ENCODE results near the gene RRP7A. TPM values are rescaled to one million over a fixed set of nuclear protein-coding genes. Genes with fewer than 3 reads are reported as not detected.
"Not testable (repeated sequence)": the region's sequence is repeated elsewhere in the genome, so short reads cannot be mapped to it uniquely, and the experiment has no call there.

The RRP7A gene
- polyA plus RNA-seq, 5 donors, result 25.8 to 45.9 (median 29.5) TPM

- DNase-seq, result peak; percentile 56 to 59
These were observed 19.3 kb downstream of the RRP7A start for GRCh38 chr22:42500161-42500835.

GRCh38 chr22:42499773-42500160 lies 19.8 kb downstream of the RRP7A start:
- DNase-seq, result not testable (repeated sequence)

- DNase-seq, result not testable (repeated sequence)
These were observed 24.0 kb downstream of the RRP7A start for GRCh38 chr22:42495533-42496141.

DNA sequence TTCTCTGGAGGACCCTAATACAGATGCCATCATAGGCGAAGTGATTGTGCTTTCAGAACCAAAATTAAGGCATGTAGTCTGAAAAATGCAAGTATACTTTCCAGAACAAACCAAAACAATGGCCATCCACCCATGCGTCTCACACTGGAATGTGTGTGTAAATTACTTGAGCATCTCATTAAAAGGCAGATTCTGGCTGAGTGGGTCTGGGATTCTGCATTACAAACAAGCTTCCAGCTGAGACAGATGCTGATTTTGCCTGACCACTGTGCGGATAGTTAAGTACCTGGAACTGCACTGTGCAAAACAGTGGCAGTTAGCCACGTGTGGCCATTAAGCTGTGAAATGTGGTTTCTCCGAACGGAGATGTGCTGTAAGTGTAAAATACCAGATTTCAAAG lies 26.2 kb downstream of the RRP7A start:
- no peak for DNase-seq

DNA sequence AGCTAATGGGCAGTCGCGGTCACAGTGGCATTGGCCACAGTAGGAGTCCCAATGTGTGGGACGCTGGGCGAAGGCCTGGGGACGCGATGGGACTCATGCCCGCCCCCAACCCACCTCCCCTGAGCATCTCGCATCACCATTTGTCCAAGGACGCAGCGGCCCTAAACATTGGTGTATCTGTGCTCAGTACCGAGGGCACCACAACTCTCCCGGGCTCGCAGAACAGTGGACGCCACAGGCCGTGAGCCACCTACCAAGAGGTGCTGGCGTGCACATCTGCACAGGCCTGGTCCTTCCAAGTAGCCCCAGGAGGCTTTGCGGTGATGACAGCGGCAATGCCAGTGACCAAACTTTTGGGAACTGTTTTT lies 27.3 kb downstream of the RRP7A start:
- DNase-seq, result no peak

- no peak for DNase-seq
These were observed 29.3 kb downstream of the RRP7A start for GRCh38 chr22:42490243-42490832.

DNA sequence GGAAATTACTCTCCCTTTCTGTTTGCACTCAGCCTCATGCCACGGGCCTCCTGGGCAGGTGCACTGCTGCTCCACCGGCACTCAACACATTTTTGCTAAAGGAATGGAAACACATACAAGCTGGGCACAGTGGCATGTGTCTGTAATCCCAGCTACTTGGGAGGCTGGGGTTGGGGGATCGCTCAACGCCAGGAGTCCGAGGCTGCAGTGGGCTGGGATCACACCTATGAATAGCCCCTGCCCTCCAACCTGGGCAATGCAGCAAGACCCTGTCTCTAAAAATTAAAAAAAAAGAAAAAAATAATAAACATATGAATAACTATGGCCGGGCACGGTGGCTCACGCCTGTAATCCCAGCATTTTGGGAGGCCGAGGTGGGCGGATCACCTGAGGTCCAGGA lies 30.6 kb downstream of the RRP7A start:
- no peak for DNase-seq

DNA sequence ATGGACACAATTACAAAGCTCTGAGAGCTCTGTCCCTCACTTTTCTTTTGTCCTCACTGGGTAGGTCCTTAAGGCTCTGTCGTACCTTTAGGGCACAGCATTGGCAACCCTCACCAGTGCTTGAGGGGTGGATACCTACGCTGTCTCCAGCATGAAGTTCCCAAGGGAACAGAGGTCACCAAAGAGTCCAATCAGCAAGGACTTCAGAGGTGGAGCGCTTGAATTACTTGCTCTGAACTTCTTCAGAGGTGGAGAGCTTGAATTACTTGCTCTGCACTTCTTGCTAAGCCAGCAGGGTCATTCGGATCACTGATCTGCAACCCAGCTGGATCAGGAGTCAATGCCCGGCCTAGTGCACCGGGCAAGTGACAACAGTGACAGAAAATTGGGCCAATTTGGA lies 35.1 kb downstream of the RRP7A start:
- DNase-seq, result no peak

DNA sequence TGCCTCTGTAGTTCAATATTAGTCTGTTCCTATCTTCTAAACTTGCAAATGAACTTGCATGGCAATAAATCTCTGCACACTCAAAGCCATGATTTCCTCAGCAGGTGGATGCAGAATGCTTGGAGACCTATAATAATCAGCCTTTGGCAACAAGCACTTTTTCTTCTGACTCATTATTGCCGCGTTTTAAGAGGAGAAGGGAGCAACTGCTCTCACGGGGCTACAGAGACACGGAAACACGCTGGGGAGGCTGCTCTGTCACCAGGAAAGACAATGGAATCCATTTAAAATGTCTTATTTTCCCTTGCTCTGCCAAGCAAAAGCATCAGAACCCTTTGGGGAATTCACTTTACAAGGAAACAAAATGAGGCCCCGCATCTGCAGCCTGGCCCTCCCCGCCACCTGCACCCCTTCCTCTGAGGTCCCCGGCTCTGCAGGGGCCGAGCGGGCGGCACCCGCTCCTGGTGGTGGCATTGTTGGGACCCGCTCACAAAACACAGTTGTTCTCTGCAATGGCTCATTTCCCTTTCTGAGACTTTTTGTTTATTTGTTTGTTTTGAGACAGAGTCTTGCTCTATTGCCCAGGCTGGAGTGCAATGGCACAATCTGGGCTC lies 35.9 kb downstream of the RRP7A start:
- DNase-seq, result not testable (repeated sequence)

GRCh38 chr22:42475122-42475521 lies 44.5 kb downstream of the RRP7A start:
- no peak for DNase-seq

GRCh38 chr22:42473484-42474193 lies 46.0 kb downstream of the RRP7A start:
- DNase-seq, result peak; percentile 10 to 28

GRCh38 chr22:42472671-42473070 lies 46.9 kb downstream of the RRP7A start:
- no peak for DNase-seq

DNA sequence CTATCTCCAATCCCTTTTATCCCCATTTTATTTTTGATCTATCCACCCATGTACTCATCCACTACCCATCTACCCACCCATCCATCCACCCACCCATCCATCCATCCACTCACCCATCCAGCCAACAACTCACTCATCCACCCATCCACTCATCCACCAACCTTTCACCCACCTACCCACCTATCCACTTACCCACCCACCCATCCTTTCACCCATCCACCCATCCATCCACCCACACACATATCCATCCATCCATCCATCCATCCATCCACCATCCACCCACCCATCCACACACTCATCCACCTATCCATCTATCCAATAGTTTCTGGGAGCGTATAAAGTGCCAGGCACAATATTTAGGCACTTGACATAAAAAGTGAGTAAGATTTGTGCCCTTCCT lies 48.2 kb downstream of the RRP7A start:
- no peak for DNase-seq

DNA sequence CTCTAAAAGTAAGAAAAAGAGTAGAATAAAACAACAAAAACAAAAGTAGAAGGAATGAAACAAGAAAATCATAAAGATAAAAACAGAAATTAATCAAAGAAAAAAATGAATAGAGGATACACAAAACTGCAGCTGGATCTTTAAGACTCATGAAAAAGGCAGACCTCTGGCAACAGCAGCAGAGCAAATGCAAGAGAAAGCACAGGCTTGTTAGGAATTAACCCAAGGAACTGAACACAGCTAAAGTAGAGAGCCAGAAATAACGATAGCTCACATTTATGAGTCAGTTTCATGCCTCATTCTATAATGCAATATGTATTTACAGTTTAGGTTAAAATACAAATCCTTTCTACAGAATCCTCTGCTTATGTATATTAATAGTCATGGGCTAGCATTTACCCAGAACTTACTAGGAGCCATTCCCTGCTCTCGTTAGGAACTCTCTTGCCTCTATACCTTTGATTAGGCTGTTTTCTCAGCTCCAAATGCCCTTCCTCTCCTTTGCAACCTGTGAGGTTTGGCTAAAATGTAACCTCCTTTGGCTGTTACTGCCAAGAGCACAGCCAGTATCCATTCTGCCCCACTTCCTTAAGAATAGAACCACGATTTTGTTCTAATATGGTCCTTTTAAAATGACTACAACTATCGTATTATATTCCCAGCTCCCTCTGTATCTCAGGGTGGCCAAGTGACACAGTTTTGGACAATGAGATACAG lies 49.1 kb downstream of the RRP7A start:
- DNase-seq, result no peak

DNA sequence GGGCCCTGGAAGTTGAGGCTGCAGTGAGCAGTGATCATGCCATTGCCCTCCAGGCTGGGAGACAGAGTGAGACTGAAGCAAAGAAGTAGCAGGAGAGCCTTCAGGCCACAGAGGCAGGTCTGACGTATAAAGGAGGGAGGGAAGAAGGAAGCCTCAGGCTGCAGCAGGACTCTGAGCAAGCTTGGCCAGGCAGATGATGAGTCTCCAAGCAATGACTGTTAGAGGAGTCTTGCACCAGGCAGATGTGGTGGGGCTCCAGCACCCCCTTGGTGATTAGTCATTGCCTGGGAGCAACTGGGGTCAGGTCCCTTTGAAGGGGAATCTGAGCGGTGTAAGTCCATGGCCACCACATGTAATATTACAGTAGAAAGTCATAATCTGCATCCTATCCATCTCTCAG lies 50.8 kb downstream of the RRP7A start:
- DNase-seq, result no peak

DNA sequence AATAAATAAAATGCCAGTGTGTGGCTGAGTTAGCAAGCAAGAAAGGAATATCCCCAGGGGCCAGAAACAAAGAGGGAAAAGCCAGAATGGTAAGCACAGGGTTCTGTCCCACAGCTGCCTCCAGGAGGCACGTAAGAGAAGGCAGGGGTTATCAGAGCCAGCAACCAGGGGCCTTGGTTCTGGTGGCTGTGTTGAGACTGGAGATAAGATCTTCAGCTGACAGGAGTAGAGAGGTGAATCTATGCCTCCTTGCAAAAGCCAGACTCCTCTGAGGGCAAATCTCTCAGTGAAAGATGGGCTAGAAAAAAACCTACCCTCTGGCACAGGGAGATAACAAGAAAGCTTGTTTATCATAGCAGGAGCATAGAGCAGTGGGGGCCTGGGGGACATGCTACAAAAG lies 57.6 kb downstream of the RRP7A start:
- no peak for DNase-seq

GRCh38 chr22:42461511-42461910 lies 58.1 kb downstream of the RRP7A start:
- no peak for DNase-seq
